GM18507 (cell line): ENCODE measurements around the gene COX11.

Experiments
- DNase-seq: peaks from one replicate; pipeline ENCODE4 v3.0.0; 2011; ENCODE audit warnings: low read depth; ENCODE audit not compliant: insufficient read length; ENCODE audit errors: extremely low spot score
- FAIRE-seq: peaks from 2 replicates; lab custom pipeline; 2011; peaks lifted over from hg19 to GRCh38; lab: Jason Lieb, UNC

Gene COX11

GRCh38 chr17:54969658-54970572, 1.5 kb upstream of the COX11 start:
- peak; percentile 54 for FAIRE-seq
- DNase-seq: no peak

GRCh38 chr17:54968988-54969332, 506 bp upstream of the COX11 start:
- FAIRE-seq (peak; percentile 9), DNase-seq (no peak)

- DNase-seq (no peak), FAIRE-seq (no peak)
These were observed 713 bp downstream of the COX11 start for GRCh38 chr17:54967621-54968261.

DNA sequence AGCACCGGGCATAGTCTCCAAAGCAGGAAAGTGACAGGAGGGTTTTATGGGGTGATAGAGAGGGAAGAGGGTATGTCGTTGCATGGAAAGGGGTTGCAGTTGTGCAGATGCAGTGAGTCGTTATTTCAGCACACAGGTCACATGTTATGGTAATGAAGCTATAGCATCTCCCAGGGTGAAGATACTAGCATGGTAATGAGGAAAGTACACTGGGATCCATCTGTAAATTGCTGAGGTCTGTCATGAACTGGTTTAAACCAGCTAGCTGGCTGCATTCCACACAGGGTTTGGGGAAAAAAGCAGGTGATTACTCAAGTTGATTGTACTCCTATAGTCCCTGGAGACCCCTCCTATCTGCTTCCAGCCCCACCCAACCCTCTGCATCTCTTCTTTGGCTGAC, 11.7 kb downstream of the COX11 start:
- FAIRE-seq: no peak
- DNase-seq: no peak

DNA sequence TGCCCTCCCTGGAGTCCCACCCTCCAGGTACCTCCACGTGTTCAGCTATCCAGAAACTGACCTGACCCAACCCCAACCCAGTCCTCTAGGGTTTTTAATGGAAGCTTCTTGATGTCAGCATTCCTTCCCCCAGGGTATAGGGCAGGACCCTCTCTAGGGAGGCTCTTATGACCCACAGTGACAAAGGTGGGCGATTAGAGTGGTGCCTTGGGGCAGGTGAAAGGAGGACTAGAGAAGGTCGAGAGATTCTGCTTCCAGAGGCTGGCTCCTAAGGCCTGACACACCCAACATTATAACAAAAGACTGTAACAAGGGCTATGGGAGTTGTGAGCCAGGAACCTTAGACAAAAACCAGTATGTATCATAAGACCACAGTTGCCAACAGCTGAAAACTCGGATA, 17.2 kb downstream of the COX11 start:
- DNase-seq (no peak), FAIRE-seq (no peak)

GRCh38 chr17:54950116-54950515, 18.3 kb downstream of the COX11 start:
- DNase-seq: no peak
- no peak for FAIRE-seq

DNA sequence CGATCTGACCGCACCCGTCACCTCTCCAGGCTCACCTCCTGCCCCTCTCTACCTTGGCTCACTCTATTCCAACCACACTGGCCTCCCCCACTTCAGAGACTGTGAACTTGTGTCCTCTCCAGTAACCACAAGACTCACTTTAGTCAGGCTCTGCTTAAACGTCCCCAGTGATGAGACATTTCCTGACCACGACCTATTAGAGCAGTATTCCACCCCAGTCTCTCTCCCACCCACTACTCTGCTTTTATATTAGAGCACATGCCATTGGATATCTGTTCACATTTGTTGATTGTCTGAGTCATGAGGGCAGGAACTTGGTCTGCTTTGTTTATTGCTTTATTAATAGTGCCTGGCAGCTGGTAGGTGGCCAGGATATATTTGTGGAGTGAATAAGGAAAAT, 20.1 kb downstream of the COX11 start:
- DNase-seq (no peak), FAIRE-seq (no peak)

DNA sequence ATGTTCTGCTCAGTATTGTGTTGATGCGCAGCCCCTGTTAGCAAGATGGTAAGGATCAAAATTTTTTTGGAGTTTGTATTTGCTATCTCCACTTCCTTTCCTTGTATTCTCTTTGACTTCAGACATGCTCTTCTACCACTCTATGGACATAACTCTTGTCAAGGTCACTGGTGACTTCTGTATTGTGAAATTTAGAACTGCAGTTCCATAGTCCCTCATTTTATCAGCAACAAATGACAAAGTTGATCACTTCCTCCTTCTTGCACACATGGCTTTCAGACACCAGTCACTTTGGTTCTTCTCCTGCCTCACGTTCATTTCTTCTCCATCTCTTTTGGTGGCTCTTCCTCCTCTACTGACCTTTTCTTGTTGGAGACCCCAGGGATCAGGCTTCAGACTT, 21.1 kb downstream of the COX11 start:
- FAIRE-seq (no peak), DNase-seq (no peak)

GRCh38 chr17:54945671-54946070, 22.8 kb downstream of the COX11 start:
- FAIRE-seq (no peak), DNase-seq (no peak)

GRCh38 chr17:54945231-54945630, 23.2 kb downstream of the COX11 start:
- DNase-seq: no peak
- no peak for FAIRE-seq

- no peak for DNase-seq
- no peak for FAIRE-seq
These were observed 23.7 kb downstream of the COX11 start for GRCh38 chr17:54944796-54945195.

- DNase-seq (no peak), FAIRE-seq (no peak)
These were observed 27.2 kb downstream of the COX11 start for GRCh38 chr17:54941285-54941684.

GRCh38 chr17:54937426-54937825, 31.0 kb downstream of the COX11 start:
- FAIRE-seq (no peak), DNase-seq (no peak)

DNA sequence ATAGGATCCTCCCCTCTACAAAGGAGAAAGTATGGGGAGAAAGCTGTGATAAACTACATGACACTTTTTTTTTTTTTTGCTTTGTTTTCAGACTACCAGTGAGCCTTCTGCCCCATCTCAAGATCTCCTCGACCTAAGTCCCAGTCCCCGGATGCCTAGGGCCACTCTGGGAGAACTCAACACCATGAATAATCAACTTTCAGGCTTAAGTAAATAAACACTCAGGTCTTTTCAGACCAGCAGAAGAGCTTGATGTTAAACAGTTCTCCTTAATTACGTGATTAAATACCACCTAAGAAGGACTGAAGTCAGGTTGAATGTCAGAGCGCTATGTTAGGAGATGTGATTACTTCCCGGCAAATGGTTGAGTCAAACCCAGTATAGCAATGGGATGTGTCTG, 31.4 kb downstream of the COX11 start:
- DNase-seq (no peak), FAIRE-seq (no peak)

DNA sequence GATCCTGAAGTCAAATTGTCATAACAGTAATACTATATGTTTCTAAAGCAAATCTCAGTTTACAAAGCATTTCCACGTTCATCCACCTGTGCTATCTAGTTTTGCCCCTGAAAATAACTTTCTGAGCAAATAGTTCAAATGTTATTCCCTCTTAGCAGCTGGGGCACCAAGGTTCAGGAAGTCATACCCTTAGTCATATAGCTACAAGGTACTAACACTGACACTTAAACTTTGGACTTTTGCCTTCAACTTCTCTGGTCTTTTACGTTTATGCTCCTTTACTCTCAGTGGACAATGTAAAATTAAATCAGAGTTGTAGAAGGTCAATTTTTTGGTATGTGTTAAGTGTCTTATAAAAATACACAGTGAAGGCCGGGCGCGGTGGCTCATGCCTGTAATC, 33.0 kb downstream of the COX11 start:
- DNase-seq: no peak
- FAIRE-seq: no peak

GRCh38 chr17:54933921-54934320, 34.5 kb downstream of the COX11 start:
- no peak for DNase-seq

GRCh38 chr17:54932711-54933110, 35.7 kb downstream of the COX11 start:
- FAIRE-seq (no peak), DNase-seq (no peak)

More at GRCh38 chr17:54933921-54934320, 34.5 kb downstream of the COX11 start:
- FAIRE-seq: no peak

- no peak for DNase-seq
- no peak for FAIRE-seq
These were observed 40.9 kb downstream of the COX11 start for GRCh38 chr17:54927525-54927924.

DNA sequence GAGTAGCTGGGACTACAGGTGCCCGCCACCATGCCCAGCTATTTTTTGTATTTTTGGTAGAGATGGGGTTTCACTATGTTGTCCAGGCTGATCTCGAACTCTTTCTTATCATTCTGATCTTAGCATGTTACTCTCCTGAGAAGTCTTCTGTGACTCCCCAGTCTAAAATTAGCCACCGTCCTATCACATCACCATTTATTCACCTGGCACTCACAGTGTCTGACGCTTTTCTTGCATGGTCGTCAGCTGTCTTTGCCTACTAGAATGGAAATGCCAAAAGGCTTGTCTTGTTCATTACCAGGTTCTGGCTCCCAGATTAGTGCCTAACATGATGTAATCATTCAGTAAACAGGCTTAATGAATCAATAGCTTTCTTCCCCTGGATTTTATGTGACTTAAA, 44.0 kb downstream of the COX11 start:
- no peak for FAIRE-seq

DNA sequence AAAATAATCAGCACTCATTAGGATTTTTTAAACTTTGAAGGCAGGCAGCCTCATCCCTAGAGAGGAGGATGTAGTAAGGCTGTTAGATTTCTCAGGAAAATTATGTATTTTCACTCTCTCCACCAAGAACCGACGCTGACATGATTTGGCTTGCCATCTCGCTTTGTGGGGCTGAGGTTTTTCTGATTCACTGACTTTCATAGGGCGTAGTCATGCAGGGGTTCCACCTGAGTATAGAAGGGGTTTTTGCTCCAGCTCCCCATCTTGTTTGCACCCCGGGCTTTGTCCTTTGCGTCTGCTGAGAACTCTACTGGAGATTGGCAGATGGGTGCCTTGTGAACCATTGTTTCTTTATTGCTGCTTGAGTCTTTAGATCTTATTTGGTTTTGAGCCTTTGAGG, 47.6 kb downstream of the COX11 start:
- FAIRE-seq (no peak), DNase-seq (no peak)

More for the DNA sequence above, 44.0 kb downstream of the COX11 start:
- no peak for DNase-seq

- no peak for DNase-seq
- FAIRE-seq: no peak
These were observed 49.0 kb downstream of the COX11 start for GRCh38 chr17:54919425-54919824.
